Gastrocnemius medialis (tissue), 4 donors: ENCODE data around the gene IKBKE. TPM values are rescaled to one million over a fixed set of nuclear protein-coding genes. Genes with fewer than 3 reads are reported as not detected.
A peak's percentile ranks its signal among the peaks of the same experiment; 100 is the strongest.

Experiments
- ATAC-seq, 2 donors: fragments of 150-250 bp; one replicate each; pipeline ENCODE4 v1.9.1; 2016
- DNase-seq, 2 donors: peaks; one replicate each; pipeline ENCODE4 v3.0.0-alpha.2; 2019
- H3K27ac ChIP-seq, 4 donors: fragments of 200-600 bp; sonication (generic); 1 replicate in 1 of 4; 2 replicates in 3 of 4; pipeline ENCODE4 v1.5.1; 2016 to 2018; ENCODE audit warnings: mild to moderate bottlenecking in 2 of 4, moderate library complexity in 1 of 4
- H3K27me3 ChIP-seq, 3 donors: fragments of 200-600 bp; sonication (generic) in 2 of 3; 1 replicate in 1 of 3; 2 replicates in 2 of 3; pipeline versions ENCODE4 v1.5.1 to v1.6.0; 2016 to 2019; ENCODE audit warnings: mild to moderate bottlenecking in 1 of 3, moderate library complexity in 1 of 3
- H3K36me3 ChIP-seq, 2 donors: fragments of 200-600 bp; sonication (generic) in 1 of 2; one replicate each; pipeline ENCODE4 v1.5.1; 2017 to 2018
- H3K4me1 ChIP-seq, 2 donors: fragments of 200-600 bp; sonication (generic) in 1 of 2; one replicate each; pipeline ENCODE4 v1.5.1; 2016 to 2017; ENCODE audit warnings: mild to moderate bottlenecking in 2 of 2
- H3K4me3 ChIP-seq, 4 donors: fragments of 200-600 bp; sonication (generic) in 3 of 4; 1 replicate in 1 of 4; 2 replicates in 3 of 4; pipeline ENCODE4 v1.5.1; 2016 to 2019; ENCODE audit warnings: mild to moderate bottlenecking in 2 of 4
- H3K9me3 ChIP-seq, 3 donors: fragments of 200-600 bp; sonication (generic) in 2 of 3; 1 replicate in 1 of 3; 2 replicates in 2 of 3; pipeline ENCODE4 v1.5.1; 2016 to 2019
- CTCF ChIP-seq, 5 experiments: fragments of 450-650 bp in 3 of 5; fragments of 200-600 bp in 2 of 5; sonication (generic) in 2 of 5; IDR thresholded peaks in 4 of 5; conservative IDR thresholded peaks in 1 of 5; 1 replicate in 4 of 5; 2 replicates in 1 of 5; pipeline ENCODE4 v1.5.1; 2016 to 2019; ENCODE audit warnings: antibody characterized with exemption in 5 of 5, mild to moderate bottlenecking in 3 of 5, moderate library complexity in 3 of 5
- POLR2A ChIP-seq, 2 donors: fragments of 450-650 bp; IDR thresholded peaks; one replicate each; pipeline ENCODE4 v1.6.1; 2017; ENCODE audit warnings: antibody characterized with exemption in 2 of 2, mild to moderate bottlenecking in 2 of 2, moderate library complexity in 2 of 2
- in situ Hi-C, 4 donors: fragments of 200-750 bp; cut with MboI; loops; one replicate each; pipeline versions ENCODE4 v1.15.0 to v1.8.0; 2017; ENCODE audit warnings: low sequenced_read_pairs in 4 of 4
- intact Hi-C: fragments of 100-400 bp; cut with DNase I; formaldehyde crosslinking; loops from one replicate; pipeline ENCODE4 v1.15.1; 2023; ENCODE audit warnings: low total_unique reads
- total RNA-seq, 4 donors: library from RNA; depleted of rRNA; stranded (reverse); fragments of >200 nt; gene quantifications; one replicate each; pipeline versions ENCODE4 v1.1.0 to v1.2.3, GENCODE V29; 2016

Gene IKBKE
- total RNA-seq, 4 donors from 2014 or later = 0.81 to 1.1 (median 0.84) TPM; not detected in 1

DNA sequence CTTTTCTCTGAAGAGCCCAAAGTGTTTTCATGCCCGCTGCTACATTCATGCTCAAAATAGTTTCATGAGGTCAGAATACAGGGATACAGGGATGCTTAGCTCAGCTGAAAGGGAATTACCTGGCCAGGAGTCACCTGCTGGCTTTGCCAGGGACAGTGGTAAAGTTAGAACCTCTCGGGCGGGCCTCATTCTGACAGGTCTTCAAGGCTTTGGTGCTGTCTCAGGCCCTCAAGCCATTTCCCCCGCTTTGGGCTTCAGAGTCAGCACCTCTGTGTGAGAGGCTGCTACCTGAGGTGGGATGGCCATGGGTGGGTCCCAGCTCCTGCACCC, 42.5 kb downstream of the IKBKE start:
- intact Hi-C loops (loop anchor here (5.0 kb wide), 1 partner anchor 791 kb away; no protein-coding TSS in a partner anchor), in situ Hi-C loops (no loop called here)
- Histone ChIP-seq H3K27me3 (peaks cover 5 to 14% (median 8%) of the 10 kb centered on the region in 3 donors), H3K27ac (no peak overlapping the region), H3K36me3 (no peaks in the 10 kb centered on the region), H3K4me3 (no peak overlapping the region), H3K9me3 (no peaks in the 10 kb centered on the region), H3K4me1 (peaks cover 6 to 9% of the 10 kb centered on the region in 2 donors)
- DNase-seq (no peak), ATAC-seq (no peak)
- TF ChIP-seq CTCF (IDR thresholded peaks at IDR 0.05 in 4 of 5, conservative IDR thresholded peaks at IDR 0.05 in 1 of 5) (no peak), POLR2A (IDR thresholded peaks at IDR 0.05) (no peak)

DNA sequence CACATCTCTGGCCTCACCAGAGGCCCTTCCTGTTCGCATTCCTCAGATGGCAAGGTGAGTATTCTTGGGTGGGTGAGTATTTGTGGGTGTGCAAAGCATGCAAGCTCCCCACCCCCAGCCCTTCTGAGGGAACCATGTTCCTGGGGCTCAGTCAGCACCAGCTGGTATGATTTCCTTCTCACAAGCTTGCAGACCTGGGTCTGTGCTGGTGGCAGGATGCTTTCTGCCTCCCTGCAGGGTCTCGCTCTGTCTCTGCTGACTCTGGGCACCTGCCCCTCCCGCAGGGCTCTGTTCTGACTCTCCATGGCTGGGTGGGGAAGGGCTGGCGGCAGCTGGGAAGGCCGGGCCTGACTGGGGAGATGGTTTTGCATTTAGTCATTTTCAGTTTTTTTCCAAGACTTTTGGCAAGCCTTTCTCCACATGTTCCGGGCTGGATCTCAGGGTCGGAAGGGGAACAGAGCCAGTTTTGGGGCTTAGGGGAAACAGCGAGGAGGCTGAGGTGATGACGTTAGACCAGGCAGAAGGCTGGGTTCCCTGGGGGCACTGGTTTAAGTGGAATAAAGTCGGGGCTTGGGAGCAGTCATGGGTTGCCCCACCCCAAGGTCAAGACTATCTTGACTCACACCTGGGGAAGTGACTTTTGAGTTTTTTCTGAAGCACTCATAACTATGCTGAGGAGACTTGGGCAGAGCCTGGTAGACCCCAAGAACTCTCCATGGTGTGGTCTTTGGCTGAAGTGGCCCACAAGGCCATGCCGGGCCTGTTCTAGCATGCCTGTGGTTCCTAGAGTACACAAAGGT, 43.2 kb downstream of the IKBKE start:
- no peak overlapping the region for H3K27ac ChIP-seq

DNA sequence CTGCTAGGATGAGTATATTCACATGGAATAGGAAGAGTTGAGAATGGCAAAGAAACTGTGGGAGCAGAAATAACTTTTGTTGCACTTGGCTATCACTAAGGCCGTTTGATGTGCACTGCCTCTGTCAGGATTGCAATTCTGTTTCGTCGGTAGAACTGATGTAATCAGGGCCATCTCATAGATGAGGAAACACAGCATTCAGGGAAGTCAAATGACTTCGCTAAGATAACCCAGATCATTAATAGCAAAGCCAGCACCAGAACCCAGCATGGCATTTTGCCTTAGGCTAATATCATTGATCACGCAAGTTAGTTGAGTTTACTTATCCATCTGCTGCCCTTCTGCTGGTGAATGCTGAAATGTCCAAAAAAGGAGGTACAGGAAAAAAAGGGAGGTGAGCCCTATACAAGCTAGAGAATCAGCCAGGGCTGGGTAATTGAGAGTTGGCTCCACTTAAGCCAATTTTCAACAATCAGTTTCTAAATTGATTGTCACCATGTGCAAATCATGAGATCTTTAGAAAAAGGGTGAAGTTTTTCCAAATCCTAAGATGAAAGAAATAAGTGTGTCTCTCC, 44.6 kb downstream of the IKBKE start:
- H3K9me3 ChIP-seq = no peaks in the 10 kb centered on the region
- no peaks in the 10 kb centered on the region for H3K36me3 ChIP-seq
- no peaks in the 10 kb centered on the region for H3K27me3 ChIP-seq

More for the DNA sequence above, 43.2 kb downstream of the IKBKE start:
- ATAC-seq (peak; percentile 26 to 46), DNase-seq (peak in 1 of 2 donors; percentile 47)
- Histone ChIP-seq H3K4me1 (peaks cover 0 to 2% of the 10 kb centered on the region in 2 donors), H3K27me3 (peaks cover 0 to 9% (median 1%) of the 10 kb centered on the region in 3 donors), H3K36me3 (no peaks in the 10 kb centered on the region), H3K4me3 (no peak overlapping the region), H3K9me3 (no peaks in the 10 kb centered on the region)
- intact Hi-C loops = loop anchor here (5.0 kb wide), 1 partner anchor 791 kb away; no protein-coding TSS in a partner anchor
- TF ChIP-seq CTCF (IDR thresholded peaks at IDR 0.05 in 4 of 5, conservative IDR thresholded peaks at IDR 0.05 in 1 of 5) (no peak), POLR2A (IDR thresholded peaks at IDR 0.05) (no peak)
- in situ Hi-C loops = no loop called here

DNA sequence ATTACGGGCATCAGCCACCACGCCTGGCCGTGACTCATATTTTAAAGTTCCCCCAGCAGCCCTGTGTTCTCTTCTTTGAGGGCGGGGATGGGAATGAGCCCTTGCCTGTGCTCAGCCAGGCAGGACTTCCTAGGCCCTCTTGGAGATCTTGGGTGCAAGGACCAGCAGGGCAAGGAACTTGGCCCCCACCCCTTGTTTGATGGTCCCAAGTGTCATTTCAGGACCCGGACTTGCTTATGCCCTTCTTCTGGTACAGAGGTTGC, 46.4 kb downstream of the IKBKE start:
- Histone ChIP-seq H3K4me1 (no peaks in the 10 kb centered on the region), H3K36me3 (no peaks in the 10 kb centered on the region), H3K27me3 (no peaks in the 10 kb centered on the region), H3K27ac (no peak overlapping the region), H3K4me3 (no peak overlapping the region), H3K9me3 (no peaks in the 10 kb centered on the region)
- DNase-seq = no peak
- no peak for ATAC-seq
- in situ Hi-C loops (no loop called here), intact Hi-C loops (no loop called here)
- TF ChIP-seq CTCF (IDR thresholded peaks at IDR 0.05 in 4 of 5, conservative IDR thresholded peaks at IDR 0.05 in 1 of 5) (no peak), POLR2A (IDR thresholded peaks at IDR 0.05) (no peak)

More for the DNA sequence above, 44.6 kb downstream of the IKBKE start:
- Histone ChIP-seq H3K27ac (no peak overlapping the region), H3K4me1 (no peaks in the 10 kb centered on the region), H3K4me3 (no peak overlapping the region)
- in situ Hi-C loops (no loop called here), intact Hi-C loops (loop anchor here (5.0 kb wide), 1 partner anchor 793 kb away; no protein-coding TSS in a partner anchor)
- TF ChIP-seq POLR2A (IDR thresholded peaks at IDR 0.05) (no peak), CTCF (IDR thresholded peaks at IDR 0.05 in 4 of 5, conservative IDR thresholded peaks at IDR 0.05 in 1 of 5) (no peak)
- ATAC-seq = no peak
- no peak for DNase-seq
